Measurements from ENCODE around the gene SLC35E1.

SLC35E1 gene

DNA sequence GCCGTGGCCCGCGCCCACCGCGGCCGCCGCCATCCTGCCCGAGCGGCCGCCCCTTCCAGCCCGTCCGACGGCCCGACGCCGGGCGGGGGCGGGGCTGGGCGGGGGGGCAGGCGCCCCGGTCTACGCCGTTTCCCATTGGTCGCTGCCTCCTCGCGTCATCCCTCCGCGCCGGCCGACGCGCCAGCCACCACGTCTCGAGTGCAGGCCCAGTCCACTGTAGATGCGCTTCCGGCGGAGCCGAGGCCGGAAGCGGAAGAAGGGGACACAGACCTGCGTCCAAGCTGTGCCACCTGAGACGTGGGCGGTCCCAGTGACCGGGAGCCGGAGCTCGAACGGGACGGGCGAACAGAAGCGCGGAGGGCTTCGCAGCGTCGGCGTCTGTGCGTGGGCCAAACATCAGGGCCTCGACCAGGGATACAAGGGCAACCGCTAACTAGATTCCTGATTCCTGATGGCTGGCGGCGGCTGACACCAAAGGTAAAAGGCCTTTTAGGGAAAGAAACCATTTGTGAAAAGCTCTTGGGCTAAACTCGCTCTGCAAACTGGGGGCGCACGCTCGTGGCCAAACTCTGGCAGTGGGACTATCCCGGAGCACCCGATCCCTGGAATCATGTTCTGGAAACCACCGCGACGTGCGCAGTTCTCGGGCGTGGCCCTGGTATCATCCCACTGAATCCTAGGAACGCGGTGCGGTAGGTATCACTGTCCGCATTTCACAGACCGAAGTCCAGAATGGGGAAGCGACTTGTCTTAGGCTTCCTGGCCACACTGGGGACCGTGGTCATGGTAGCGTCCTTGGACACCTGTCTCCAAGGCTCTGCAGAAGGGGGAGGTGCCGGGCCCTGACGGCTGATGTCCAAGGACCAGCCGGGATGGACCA lies at the start of gene SLC35E1:
SLC35E1 (minus strand) TSS at position 84 of the 880 bp plus-strand sequence; CDS start at position 33, 51 bp downstream.
- DNase-seq (ENCODE audit: low spot score), result peak; percentile 100

DNA sequence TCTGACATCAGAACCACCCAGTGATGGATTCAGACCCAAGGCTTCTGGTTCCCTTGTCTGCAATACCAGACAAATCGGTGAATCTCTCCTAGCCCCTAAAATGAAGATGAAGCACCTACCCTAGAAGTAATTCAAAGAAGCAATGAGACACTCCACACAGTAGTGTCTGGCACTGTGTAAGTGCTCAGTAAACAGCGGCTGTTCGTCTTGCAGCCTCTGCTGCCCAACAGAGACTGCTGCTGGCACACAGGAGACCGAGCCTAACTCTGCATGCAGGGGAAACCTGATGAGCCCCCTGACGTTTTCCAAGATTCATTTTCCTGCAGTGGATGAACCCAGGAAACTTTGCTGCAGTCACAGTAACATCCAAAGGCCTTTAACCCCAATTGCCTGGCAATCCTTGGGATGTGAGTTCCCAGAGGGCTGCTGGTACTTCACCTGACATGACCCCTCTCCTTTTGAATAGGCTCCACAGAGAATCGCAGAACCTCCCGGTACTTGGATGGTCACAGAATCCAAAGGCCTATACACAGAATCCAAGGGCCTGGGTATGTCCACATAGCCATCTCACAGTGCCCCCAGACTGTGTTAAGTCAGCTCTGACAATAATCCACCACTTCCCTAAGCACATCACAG lies 49.1 kb upstream of the SLC35E1 start:
- DNase-seq (ENCODE audit: low spot score), result no peak

GRCh38 chr19:16620584-16620983 lies 48.4 kb upstream of the SLC35E1 start:
- DNase-seq (ENCODE audit: low spot score), result no peak

DNA sequence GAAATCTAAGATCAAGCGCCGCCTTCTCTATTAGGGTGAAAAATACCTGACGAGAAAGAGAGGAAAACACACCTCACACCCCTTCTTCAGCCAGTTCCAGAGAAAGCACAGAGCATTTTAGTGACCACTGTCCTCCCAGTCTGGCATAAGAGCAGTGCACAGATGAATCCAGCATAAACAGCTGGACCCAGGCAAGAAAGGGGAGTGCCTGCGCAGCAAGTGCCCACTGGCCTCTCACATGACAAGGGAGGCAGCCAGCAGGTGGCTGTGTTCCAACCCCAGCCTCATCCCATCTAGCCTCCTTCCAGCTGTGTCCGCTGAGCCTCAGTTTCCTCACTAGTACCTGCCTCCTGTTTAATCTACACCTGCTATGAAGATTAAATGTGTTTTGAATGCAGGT lies 47.8 kb upstream of the SLC35E1 start:
- DNase-seq (ENCODE audit: low spot score), result no peak

DNA sequence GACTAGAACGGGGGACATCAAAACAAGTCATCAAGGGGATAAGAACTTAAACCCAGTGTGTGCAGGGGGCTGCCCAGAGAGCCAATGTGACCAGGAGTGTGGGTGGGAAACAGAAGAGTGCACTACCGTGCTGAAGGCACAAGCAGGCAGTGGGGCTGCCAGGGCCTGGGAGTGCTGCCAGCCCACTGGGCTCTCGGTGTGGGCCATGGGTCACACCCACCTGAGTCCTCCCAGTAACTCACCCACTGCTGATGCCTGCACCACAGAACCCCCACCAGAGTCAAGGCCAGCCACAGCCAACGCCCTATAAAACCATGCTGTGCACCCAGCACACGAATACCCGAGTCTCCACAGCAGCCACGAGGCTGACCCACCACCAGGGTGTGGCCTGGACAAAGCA lies 47.2 kb upstream of the SLC35E1 start:
- DNase-seq (ENCODE audit: low spot score), result no peak

GRCh38 chr19:16618248-16618647 lies 46.0 kb upstream of the SLC35E1 start:
- DNase-seq (ENCODE audit: low spot score), result no peak

GRCh38 chr19:16615808-16616207 lies 43.6 kb upstream of the SLC35E1 start:
- no peak for DNase-seq (ENCODE audit: low spot score)

GRCh38 chr19:16614941-16615340 lies 42.7 kb upstream of the SLC35E1 start:
- no peak for DNase-seq (ENCODE audit: low spot score)

GRCh38 chr19:16613841-16614240 lies 41.6 kb upstream of the SLC35E1 start:
- DNase-seq (ENCODE audit: low spot score), result no peak

DNA sequence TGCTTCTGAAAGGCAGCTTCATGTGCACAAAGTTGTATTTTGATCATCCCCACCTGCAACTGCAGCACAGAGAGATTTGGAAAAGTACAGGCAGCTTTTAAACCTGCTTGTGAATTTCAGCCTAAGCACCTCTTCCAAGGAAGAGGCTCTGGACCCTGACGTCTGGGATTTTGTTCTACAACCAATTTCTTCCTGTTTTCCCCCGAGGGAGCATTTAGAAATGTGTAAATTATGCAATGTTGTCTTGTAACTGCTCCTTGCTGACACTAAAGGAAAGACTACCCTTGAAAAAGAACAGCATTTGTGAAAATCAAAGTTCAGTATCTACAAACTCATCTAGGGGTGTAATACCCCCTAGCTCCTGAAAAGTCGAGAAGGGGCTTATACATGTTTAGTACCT lies 40.4 kb upstream of the SLC35E1 start:
- no peak for DNase-seq (ENCODE audit: low spot score)

DNA sequence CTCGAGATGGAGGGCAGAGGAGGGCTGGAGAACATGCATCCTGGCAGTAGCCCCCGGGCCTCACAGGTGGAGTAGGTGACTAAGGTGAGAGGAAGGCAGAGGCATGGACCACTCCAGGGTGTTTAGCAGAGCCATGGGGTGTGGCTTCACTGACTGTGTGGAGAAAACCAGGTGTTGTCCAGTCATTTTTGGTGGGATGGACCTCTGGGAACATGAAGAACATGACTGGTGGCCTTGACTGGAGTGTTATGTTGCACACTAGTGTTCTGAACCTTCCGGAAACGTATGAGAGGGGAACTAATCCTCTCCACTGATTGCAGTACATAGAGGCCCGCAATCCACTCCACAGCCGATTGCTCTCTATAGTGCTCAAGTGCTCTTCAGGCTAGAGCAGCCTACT lies 38.9 kb upstream of the SLC35E1 start:
- no peak for DNase-seq (ENCODE audit: low spot score)

GRCh38 chr19:16609511-16610200 lies 37.4 kb upstream of the SLC35E1 start:
- DNase-seq (ENCODE audit: low spot score), result no peak

GRCh38 chr19:16608290-16608739 lies 36.1 kb upstream of the SLC35E1 start:
- DNase-seq (ENCODE audit: low spot score), result no peak

DNA sequence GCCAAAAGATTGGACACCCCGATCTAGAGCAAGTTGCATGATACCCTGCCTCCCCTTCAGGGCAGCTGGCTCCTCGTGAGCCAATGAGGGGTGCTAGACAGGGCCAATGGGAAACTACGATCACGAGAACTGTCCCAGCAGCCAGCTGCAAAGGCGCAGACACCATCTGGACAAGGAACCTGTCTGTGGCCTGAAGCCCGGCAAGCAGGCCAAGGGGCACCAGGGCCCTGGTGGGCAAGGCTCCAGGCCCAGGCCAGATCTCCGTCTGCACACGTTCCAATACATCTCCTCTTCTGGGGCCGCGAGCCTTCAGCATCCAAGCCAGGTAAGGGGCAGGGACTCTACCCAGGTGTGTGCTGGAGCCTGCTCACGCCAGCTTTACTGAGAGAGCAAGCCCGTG lies 35.6 kb upstream of the SLC35E1 start:
- DNase-seq (ENCODE audit: low spot score), result no peak

DNA sequence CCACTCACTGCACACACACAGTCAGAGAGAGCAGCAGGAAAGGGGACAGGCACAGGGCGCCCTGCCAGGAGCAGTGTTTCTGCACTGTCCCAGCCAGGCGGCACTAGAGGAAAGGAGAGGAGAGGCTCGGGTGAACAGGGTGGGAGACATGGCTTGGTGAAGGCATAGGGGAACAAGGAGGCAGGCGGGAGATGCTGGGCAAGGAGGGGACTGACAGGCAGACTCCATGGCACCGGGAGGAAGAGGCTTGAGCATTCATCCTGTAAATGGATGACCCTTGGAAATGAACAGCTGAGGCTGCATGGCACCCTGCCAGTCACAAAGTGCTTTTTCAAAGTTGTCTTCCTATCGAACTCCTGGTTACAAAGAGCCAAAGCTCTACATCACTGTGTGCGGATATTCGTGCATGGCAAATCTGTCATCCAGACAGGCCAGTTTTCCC lies 33.4 kb upstream of the SLC35E1 start:
- DNase-seq (ENCODE audit: low spot score), result no peak

DNA sequence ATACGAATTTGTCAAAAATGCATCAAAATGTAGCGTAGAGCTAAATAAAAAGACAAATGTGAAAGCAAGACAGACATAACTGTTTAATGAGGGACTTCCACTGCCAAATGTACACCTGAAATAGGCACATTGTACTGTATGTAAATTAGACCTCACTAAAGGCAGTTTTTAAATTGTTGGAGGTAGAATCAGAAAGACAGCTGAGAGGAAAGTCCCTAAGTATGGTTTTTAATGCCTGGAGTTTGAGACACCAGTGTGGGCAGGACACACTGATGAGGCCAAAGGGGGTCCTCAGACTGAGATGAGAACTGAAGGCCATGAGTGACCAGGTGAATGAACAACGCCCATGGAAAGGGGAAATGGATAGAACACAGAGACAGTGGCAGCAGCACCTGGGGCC lies 32.9 kb upstream of the SLC35E1 start:
- no peak for DNase-seq (ENCODE audit: low spot score)

DNA sequence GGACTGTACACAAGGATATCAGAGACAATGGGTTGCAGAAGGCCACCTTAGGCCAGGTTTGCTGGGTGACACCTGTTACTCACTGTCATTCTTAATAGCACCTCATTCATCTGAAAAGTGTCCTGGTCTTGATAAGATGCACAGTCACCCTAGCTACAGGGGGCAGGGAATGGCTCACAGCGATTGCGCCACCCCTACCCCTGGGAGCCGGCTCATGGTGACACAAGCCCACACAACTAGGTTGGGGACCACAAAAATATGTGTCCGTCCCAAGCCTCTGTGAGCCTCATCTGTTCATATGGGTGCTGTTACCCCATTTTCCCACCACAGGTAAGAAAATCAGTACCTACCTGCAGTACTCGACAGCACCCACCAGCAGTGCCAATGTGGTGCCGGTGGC lies 32.4 kb upstream of the SLC35E1 start:
- DNase-seq (ENCODE audit: low spot score), result no peak

- no peak for DNase-seq (ENCODE audit: low spot score)
These were observed 30.9 kb upstream of the SLC35E1 start for GRCh38 chr19:16603090-16603489.

DNA sequence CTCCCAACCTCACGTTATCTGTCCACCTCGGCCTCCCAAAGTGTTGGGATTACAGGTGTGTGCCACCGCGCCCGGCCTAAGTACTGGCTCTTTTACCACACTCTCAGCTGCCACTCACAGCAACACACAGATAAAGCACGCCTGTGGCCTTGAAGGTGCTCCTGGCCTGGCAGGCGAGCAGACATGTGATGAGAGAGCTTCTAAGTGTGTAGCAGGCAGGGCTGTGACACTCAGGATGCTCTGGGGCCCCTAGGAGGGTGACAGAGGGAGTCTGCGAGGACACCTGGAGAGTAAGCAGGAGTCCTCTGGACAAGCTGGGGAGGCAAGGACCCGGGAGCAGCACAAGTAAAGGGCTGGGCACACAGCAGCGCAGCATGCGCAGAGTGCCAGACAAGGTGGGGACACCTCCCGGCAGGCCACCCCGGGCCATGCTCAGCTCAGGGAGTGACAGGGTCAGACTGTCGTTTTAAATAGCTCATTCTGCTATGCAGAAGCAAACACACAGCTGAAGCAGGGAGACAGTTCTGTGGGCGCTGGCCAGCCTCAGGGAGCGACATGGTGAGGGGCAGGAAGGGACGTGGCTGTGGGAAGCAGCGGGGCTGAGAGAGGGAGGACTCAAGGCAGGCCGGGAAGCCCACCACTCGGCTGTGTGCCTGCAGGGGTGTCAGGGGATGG lies 29.3 kb upstream of the SLC35E1 start:
- no peak for DNase-seq (ENCODE audit: low spot score)

- no peak for DNase-seq (ENCODE audit: low spot score)
These were observed 28.6 kb upstream of the SLC35E1 start for GRCh38 chr19:16600824-16601223.

- DNase-seq (ENCODE audit: low spot score), result no peak
These were observed 27.6 kb upstream of the SLC35E1 start for GRCh38 chr19:16599655-16600346.

DNA sequence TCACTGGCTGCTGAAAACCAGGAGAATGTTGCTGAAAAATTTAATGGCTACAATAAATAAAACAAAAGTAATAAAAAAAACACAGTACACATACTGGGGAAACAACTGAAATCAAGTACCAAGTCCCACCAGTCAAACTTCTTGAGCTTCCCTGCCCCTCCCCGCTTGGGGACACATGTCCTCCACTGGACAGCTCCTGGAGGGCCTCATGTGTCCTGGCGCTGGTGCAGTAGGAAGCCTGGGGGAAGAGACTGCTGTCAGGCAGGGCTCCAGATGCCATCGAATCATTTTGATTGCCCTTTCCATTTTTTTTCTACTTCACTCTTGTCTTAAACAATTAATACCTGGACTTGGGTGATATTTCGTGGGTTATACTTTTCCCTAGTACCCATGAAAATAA lies 26.6 kb upstream of the SLC35E1 start:
- no peak for DNase-seq (ENCODE audit: low spot score)
